ENCODE data around the gene ANXA3.

GRCh38 chr4:78622253-78622979 lies 70.8 kb downstream of the ANXA3 start:
- TF ChIP-seq POLR2AphosphoS5 (IDR thresholded peaks at IDR 0.05): no peak
- TF ChIP-seq CTCF (IDR thresholded peaks at IDR 0.05 in 8 of 11, conservative IDR thresholded peaks at IDR 0.05 in 3 of 11): no peak
- no peak for TF ChIP-seq POLR2A (IDR thresholded peaks at IDR 0.05)
